ENCODE results near the gene L3MBTL4. TPM values are rescaled to one million over a fixed set of nuclear protein-coding genes. Genes with fewer than 3 reads are reported as not detected.
"Not testable (repeated sequence)": the region's sequence is repeated elsewhere in the genome, so short reads cannot be mapped to it uniquely, and the experiment has no call there.

L3MBTL4 gene
- polyA plus RNA-seq, 4 donors: 1.1 to 5.9 (median 5.2) TPM

GRCh38 chr18:6204476-6204875 is 210.2 kb downstream of the L3MBTL4 start:
- DNase-seq (ENCODE audit: low read depth in 4 of 4, low spot score in 3 of 4): no peak

- DNase-seq (ENCODE audit: low read depth in 4 of 4, low spot score in 3 of 4): no peak
Measured at GRCh38 chr18:6203791-6204190, 210.9 kb downstream of the L3MBTL4 start.

- no peak for DNase-seq (ENCODE audit: low read depth in 4 of 4, low spot score in 3 of 4)
Measured at GRCh38 chr18:6202861-6203260, 211.8 kb downstream of the L3MBTL4 start.

GRCh38 chr18:6200204-6200774 is 214.4 kb downstream of the L3MBTL4 start:
- DNase-seq (ENCODE audit: low read depth in 4 of 4, low spot score in 3 of 4): no peak

GRCh38 chr18:6199777-6200176 is 214.9 kb downstream of the L3MBTL4 start:
- DNase-seq (ENCODE audit: low read depth in 4 of 4, low spot score in 3 of 4): no peak

GRCh38 chr18:6198585-6198984 is 216.1 kb downstream of the L3MBTL4 start:
- DNase-seq (ENCODE audit: low read depth in 4 of 4, low spot score in 3 of 4): no peak

GRCh38 chr18:6194640-6195039 is 220.1 kb downstream of the L3MBTL4 start:
- no peak for DNase-seq (ENCODE audit: low read depth in 4 of 4, low spot score in 3 of 4)

GRCh38 chr18:6185782-6186181 is 228.9 kb downstream of the L3MBTL4 start:
- DNase-seq (ENCODE audit: low read depth in 4 of 4, low spot score in 3 of 4): not testable (repeated sequence)

- DNase-seq (ENCODE audit: low read depth in 4 of 4, low spot score in 3 of 4): no peak
Measured at GRCh38 chr18:6174983-6175745, 239.5 kb downstream of the L3MBTL4 start.

GRCh38 chr18:6170604-6171003 is 244.1 kb downstream of the L3MBTL4 start:
- no peak for DNase-seq (ENCODE audit: low read depth in 4 of 4, low spot score in 3 of 4)

- DNase-seq (ENCODE audit: low read depth in 4 of 4, low spot score in 3 of 4): no peak
Measured at GRCh38 chr18:6161549-6161948, 253.2 kb downstream of the L3MBTL4 start.

GRCh38 chr18:6159426-6159825 is 255.3 kb downstream of the L3MBTL4 start:
- no peak for DNase-seq (ENCODE audit: low read depth in 4 of 4, low spot score in 3 of 4)

GRCh38 chr18:6158958-6159357 is 255.8 kb downstream of the L3MBTL4 start:
- DNase-seq (ENCODE audit: low read depth in 4 of 4, low spot score in 3 of 4): no peak

- no peak for DNase-seq (ENCODE audit: low read depth in 4 of 4, low spot score in 3 of 4)
Measured at GRCh38 chr18:6156446-6156845, 258.3 kb downstream of the L3MBTL4 start.

GRCh38 chr18:6155707-6156106 is 259.0 kb downstream of the L3MBTL4 start:
- DNase-seq (ENCODE audit: low read depth in 4 of 4, low spot score in 3 of 4): no peak

GRCh38 chr18:6150430-6150829 is 264.3 kb downstream of the L3MBTL4 start:
- DNase-seq (ENCODE audit: low read depth in 4 of 4, low spot score in 3 of 4): no peak

GRCh38 chr18:6146307-6146661 is 268.4 kb downstream of the L3MBTL4 start:
- DNase-seq (ENCODE audit: low read depth in 4 of 4, low spot score in 3 of 4): no peak

GRCh38 chr18:6145645-6146306 is 268.9 kb downstream of the L3MBTL4 start:
- DNase-seq (ENCODE audit: low read depth in 4 of 4, low spot score in 3 of 4): no peak

GRCh38 chr18:6139007-6139406 is 275.7 kb downstream of the L3MBTL4 start:
- no peak for DNase-seq (ENCODE audit: low read depth in 4 of 4, low spot score in 3 of 4)

GRCh38 chr18:6135901-6136300 is 278.8 kb downstream of the L3MBTL4 start:
- DNase-seq (ENCODE audit: low read depth in 4 of 4, low spot score in 3 of 4): not testable (repeated sequence)

GRCh38 chr18:6135029-6135428 is 279.7 kb downstream of the L3MBTL4 start:
- not testable (repeated sequence) for DNase-seq (ENCODE audit: low read depth in 4 of 4, low spot score in 3 of 4)
